WTC11 (cell line): ENCODE results near the gene ADD2.

Experiments
- CREB1 ChIP-seq: sonication (generic); formaldehyde crosslinking; IDR thresholded peaks from 2 replicates; pipeline ENCODE4 v1.8.0; 2023; ENCODE audit warnings: mild to moderate bottlenecking, missing genetic modification reagents
- CTCF ChIP-seq: fragments of 200-600 bp; IDR thresholded peaks from 2 replicates; pipeline ENCODE4 v1.8.0; 2022; ENCODE audit warnings: antibody characterized with exemption
- ETV6 ChIP-seq: sonication (generic); formaldehyde crosslinking; IDR thresholded peaks from 2 replicates; pipeline ENCODE4 v1.8.1; 2022; ENCODE audit warnings: mild to moderate bottlenecking, missing genetic modification reagents
- SOX15 ChIP-seq: fragments of 250-450 bp; sonication (Bioruptor Pico); IDR thresholded peaks from 2 replicates; pipeline ENCODE4 v1.9.0; 2021; ENCODE audit warnings: mild to moderate bottlenecking
- SP1 ChIP-seq: sonication (generic); formaldehyde crosslinking; conservative IDR thresholded peaks from 2 replicates; pipeline ENCODE4 v1.8.1; 2022; ENCODE audit warnings: missing genetic modification reagents
- ZBTB43 ChIP-seq: sonication (generic); formaldehyde crosslinking; IDR thresholded peaks from 2 replicates; pipeline ENCODE4 v1.8.1; 2023; ENCODE audit warnings: mild to moderate bottlenecking, missing genetic modification reagents

GRCh38 chr2:70620020-70620419 lies 148.0 kb downstream of the ADD2 start:
- TF ChIP-seq SP1 (CRISPR knock-in tag) = no peak
- no peak for TF ChIP-seq ETV6 (CRISPR knock-in tag)
- no peak for TF ChIP-seq CREB1 (CRISPR knock-in tag)
- no peak for TF ChIP-seq CTCF
- TF ChIP-seq SOX15 (CRISPR knock-in tag) = no peak
- TF ChIP-seq ZBTB43 (CRISPR knock-in tag) = no peak
